IPS-NIHi11 (cell line): ENCODE measurements around the gene QRFP.

Source experiments
- DNase-seq: peaks from one replicate; pipeline ENCODE4 v3.0.0; 2012; ENCODE audit warnings: mixed read lengths, low spot score

The QRFP gene

GRCh38 chr9:130890870-130891687 is 5.5 kb downstream of the QRFP start:
- no peak for DNase-seq

DNA sequence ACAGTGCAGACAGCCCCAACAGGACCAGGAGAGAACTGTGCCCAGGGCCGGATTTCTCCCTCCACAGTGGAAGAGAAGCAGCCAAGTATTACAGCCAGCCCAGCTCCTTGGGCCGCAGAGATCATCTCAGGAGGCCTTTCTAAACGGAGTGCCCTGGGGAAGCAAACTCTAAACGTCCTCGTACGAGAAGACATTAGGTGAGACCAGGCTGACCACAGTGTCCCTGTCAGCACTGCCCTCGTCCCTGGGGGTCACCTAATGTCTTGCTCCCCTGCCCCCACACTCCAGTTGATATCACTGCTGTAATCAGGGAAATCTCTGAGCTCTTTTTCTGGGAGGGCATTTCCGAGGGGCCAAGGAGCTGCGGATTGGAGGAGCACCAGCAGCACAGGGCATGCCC is 6.5 kb downstream of the QRFP start:
- DNase-seq, result no peak

DNA sequence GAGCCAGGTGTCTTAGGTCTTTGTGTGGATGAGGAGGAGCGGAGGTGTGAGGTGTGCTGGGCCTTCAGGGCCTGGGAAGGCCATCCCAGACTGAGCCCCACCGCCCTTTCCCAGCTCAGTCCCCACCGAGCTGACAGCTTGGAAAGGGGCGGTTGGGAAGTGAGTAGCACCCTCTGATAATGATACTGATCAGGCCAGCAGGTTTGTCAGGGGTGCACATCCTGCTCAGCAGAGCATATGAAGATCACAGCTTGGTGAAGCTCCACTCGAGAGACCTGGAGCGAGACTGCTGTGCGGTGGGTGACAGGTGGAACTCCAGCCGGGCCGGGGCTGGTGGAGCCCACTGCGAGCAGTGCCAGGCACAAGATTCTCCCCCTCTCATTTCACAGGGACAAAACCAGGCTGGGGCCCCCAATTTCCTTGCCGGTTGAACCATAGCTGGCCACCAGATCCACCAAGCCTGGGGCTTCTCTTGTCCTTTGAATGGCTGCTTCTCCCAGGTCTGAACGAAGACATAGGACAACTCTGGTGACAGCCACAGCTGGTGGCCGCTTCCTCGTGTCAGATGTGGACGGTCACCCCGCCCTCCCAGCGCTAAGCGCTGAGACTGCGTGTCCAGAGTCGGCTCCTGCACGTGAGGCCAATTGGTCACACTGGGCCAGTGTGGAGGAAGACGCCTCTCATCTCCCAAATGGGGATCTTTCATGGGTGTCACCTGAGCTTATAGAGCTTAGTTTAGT is 8.3 kb downstream of the QRFP start:
- no peak for DNase-seq

GRCh38 chr9:130887494-130888144 is 9.0 kb downstream of the QRFP start:
- no peak for DNase-seq

DNA sequence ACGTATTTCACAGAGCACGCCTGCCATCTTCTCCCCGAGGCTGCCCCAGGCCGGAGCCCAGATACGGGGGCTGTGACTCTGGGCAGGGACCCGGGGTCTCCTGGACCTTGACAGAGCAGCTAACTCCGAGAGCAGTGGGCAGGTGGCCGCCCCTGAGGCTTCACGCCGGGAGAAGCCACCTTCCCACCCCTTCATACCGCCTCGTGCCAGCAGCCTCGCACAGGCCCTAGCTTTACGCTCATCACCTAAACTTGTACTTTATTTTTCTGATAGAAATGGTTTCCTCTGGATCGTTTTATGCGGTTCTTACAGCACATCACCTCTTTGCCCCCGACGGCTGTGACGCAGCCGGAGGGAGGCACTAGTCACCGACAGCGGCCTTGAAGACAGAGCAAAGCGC is 9.6 kb downstream of the QRFP start:
- DNase-seq, result no peak

GRCh38 chr9:130885484-130886375 is 10.9 kb downstream of the QRFP start:
- DNase-seq, result no peak

- DNase-seq, result no peak
These were observed 11.8 kb downstream of the QRFP start for GRCh38 chr9:130884542-130885483.

- no peak for DNase-seq
These were observed 12.5 kb downstream of the QRFP start for GRCh38 chr9:130884111-130884531.

- DNase-seq, result no peak
These were observed 13.1 kb downstream of the QRFP start for GRCh38 chr9:130883479-130883878.

DNA sequence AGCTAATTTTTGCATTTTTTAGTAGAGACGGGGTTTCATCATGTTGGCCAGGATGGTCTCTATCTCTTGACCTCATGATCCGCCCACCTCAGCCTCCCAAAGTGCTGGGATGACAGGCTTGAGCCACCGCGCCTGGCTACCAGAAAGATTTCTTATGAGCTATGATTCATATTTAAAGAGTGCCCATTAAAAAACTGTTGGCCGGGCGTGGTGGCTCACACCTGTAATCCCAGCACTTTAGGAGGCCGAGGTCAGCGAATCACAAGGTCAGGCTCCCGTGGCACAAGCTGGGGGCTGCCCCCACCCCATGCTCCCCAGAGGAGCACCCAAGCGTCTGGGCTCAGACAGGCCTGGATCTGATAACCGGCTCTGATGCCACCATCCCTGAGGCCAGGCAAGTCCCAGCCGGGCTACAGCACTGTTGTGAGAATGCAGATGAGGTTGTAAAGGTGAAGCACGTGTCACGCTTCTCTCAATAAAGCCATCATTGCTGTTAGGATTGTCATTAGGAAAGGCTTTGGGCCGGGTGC is 13.9 kb downstream of the QRFP start:
- DNase-seq, result no peak

GRCh38 chr9:130881516-130881915 is 15.1 kb downstream of the QRFP start:
- DNase-seq, result no peak

DNA sequence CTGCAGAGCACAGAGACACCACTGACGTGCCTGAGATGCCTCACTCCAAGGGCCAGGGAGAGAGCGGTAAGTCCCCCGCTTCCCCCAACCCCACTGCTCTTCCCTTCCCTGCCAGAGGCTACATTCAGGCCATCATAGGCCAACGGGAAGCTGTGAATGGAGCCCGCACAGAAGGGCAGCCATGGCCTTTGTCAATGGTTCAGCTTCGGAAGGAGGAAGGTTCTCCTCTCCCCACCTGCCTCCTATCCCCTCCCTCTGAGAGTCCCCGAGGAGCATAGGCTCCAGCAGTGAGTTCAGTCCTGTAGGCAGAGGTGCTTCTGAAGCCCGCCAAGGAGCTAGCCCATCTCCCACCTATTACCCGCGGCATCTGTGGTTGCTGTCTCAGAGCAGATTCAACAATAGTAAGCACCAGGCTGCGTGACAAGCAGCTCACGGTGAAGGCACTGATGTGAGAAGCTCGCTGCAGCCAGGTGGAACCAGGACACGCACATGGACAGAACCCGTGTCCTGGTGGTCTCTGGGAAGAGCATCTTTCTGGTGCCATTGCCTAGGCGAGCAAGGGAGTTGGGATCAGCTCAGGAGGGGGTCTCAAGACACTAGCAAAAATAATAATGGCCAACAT is 15.9 kb downstream of the QRFP start:
- no peak for DNase-seq

GRCh38 chr9:130879863-130880411 is 16.7 kb downstream of the QRFP start:
- DNase-seq, result no peak

DNA sequence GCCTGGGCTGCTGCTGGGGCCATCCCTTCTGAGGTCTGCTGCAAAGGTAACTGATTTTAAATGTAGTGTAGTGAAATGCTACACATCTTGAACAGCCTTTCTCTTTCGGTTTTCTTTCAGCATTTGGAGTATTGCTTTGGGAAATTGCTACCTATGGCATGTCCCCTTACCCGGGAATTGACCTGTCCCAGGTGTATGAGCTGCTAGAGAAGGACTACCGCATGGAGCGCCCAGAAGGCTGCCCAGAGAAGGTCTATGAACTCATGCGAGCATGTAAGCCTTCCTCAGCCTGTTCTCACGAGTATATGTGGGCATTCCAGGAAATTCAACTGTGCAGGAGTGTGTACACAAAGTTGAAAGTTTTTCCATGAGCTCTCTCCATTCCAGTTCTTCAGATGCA is 18.3 kb downstream of the QRFP start:
- DNase-seq, result no peak

DNA sequence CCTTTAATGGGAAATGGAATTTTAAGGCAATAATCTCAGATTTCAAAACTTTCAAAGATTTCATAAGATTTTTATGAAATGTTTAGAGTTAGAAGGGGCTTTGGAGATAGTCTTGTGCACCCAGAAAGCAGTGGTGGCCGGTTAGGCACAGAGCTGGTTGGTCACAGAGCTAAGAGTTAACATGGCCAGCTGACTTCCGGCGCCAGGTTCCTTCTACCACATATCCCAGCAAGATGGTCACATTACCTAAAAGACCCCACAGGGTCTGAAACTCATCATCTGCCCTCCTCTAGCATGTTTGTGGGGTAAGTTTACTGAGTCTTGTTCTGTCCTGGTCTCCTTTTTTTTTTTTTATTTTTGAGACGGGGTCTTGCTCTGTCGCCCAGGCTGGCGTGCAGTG is 19.3 kb downstream of the QRFP start:
- DNase-seq, result no peak

GRCh38 chr9:130874783-130875182 is 21.8 kb downstream of the QRFP start:
- no peak for DNase-seq

DNA sequence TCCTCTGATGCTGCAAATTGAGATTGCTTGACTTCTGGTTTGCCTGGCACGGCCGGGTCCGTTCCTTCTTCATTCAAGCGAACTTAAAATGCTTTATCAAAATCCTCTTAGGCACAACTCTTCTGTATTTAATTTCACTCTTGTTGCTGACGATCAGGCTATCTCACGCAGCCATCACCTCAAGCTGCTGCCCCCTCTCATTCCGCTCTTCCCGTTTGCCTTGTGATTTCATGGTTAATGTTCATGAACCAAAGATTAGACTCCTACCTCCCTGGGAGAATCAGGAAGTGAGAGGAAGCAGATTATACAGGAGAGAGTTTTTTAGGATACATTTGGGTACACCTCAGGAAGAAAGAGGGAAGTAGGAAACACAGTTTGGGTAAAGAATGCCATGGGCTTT is 22.6 kb downstream of the QRFP start:
- no peak for DNase-seq

- no peak for DNase-seq
These were observed 23.6 kb downstream of the QRFP start for GRCh38 chr9:130872912-130873503.

- no peak for DNase-seq
These were observed 24.1 kb downstream of the QRFP start for GRCh38 chr9:130872508-130872907.
